Hematopoietic multipotent progenitor cell treated with erythropoietin and hydrocortisone succinate and interleukin-3 and kit ligand, for 17 days (in vitro differentiated cells): ENCODE measurements around the gene ASB6.
"Not testable (repeated sequence)": the region's sequence is repeated elsewhere in the genome, so short reads cannot be mapped to it uniquely, and the experiment has no call there.

Experiments used
- DNase-seq: peaks from one replicate; pipeline ENCODE4 v3.0.0-alpha.2; 2015; ENCODE audit warnings: low spot score

ASB6 gene

DNA sequence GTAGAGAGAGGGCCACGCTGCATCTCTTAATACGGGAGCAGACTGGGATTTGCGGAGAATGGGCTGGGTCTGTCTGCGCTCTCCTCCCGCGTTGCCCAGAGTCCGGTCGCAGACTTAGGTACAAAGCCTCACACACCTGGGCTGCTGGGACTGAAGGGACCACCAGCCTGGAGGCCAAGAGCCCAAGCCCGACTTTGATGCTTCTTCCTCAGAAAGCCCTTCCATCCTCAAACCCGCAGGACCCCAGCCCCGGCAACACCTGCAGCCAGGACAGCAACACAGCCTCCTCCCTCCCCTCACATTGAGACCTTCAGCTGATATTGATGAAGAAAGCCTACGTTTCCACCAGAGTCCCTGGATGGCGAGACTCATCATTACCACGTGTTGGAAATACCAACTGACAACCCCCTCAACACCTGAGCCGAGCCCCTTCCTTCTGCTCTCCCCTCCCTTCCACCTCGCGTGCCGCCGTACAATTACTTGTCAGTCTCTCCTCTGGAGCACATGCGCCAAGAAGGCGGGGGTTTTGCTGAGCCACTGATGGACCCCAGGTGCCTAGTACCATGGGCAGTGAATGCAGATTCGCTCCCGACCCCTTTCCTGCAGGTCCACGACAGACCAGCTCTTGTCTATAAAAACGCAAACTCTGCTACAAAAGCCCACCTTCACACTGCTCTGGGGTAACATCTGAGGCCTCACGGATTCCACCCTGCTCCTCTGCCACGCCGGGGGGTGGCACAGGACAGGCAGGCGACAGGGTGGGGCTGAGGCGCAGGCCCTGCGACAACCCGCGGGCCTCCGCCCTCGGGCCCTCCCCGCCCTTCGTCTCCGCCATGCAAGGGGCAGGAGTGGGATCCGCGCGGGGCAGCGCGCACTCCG lies 841 bp downstream of the ASB6 start:
- no peak for DNase-seq

DNA sequence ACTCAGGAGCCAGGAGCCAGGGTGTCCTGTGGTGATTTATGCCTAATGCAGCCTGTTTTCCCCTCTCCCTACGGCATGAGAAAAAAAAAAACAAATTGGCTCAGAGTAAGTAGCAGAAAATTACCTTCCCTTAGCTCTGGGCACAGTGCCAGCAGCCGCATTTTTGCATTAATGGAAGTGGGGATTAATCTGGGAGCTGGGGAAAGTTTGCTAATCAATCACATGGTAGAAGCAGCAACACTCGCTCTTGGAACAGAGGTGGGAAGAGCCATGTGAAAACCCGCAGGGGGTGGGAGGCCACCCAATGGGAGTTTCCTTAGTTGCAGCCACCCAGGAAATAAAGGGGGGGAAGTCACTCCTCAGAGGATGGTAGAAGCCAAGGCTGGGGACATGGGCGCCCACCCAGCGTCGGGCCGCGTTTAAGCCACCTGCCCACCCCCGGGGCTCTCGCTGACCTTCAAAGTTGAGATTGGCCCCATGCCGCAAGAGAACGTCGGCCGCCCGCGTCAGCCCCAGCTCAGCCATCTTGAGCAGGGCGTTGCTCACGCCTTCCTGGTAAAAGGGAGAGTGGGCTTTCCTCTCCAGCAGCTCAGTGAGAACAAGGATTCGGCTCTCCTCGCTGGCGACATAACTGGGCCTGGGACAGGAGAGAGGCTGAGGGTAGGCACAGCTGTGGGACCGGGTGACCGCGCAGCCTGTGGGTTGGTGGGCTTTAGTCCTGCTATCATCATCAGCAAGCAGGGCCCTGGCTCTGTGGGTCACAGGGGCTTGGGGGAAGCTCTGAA lies 1.7 kb downstream of the ASB6 start:
- no peak for DNase-seq

DNA sequence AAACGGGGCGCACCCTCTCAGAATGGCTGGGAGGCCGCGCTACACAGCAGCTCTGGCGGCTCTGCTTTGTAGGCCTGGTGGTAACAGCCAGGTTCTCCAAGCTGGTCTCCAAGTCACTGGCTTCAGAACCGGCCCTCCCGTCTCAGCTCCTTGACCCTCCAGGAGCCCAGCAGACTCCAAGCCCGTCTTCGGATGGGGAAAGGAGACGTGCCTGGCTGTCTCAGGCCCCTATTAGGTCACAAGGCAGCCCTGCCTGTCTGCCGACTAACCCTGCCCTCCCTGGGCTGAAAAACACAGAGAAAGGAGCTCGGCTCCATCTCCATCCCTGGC lies 2.2 kb downstream of the ASB6 start:
- DNase-seq, result no peak

DNA sequence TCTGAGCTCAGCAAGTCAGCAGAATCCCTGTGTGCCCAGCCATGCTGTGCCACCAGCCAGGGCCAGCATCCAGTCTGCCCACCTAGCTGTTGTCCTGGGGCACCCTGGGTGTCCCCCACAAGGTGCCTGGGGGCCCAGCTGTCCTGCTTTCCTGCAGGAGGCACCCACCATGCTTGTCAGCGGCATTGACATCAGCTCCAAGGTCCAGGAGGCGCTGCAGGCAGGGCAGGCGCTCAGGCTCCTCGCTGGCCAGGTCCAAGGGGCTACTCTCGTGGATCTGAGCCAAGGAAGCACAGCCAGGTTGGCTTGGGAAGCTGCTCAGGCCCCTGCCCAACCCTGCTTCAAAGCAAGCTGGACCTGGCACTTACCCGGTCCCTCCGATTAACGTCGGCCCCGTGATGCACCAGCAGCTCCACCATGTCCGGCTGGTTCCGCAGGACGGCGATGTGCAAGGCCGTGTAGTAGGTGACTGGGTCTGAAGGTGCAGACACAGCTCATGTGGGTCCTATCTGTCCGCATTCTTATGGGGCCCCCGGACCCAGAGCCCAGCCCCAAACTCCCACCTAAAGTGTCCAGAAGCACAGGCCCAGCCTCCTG lies 2.8 kb downstream of the ASB6 start:
- no peak for DNase-seq

DNA sequence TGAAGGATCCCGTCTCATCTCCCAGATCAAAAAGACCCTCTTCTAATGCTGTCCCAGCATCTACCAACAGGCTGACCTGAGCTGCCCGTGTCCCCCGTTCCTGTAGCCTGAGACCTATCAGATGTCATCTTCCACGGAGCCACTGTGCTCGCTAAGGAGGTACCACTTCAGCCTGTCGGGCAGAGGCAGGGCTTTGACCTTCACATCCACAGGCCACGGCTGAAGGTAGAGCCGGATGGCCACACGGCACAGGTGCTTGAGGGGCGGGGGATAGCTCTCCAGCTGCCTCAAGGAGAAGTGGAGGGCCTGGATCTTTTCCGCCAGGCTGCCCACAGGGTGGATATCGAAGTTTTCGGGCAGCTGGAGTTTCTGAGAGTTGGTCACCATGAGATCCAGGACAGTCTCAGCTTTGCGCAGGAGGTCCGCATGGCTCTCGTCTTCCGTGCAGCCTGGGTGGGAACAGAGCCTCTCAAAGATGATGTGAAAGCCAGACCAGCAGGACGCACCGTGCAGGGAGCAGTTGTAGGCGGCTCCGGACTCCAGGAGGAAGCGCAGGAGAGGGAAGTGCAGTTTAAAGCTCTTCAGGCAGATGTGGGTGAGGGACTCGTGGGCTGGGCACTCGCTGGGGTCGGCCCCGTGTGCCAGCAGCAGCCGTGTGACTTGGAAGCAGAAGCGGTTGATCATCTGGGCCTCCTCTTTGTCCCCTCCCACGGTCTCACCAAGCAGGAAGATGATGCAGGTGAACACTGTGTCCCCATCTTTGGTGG lies 4.1 kb downstream of the ASB6 start:
- DNase-seq, result no peak

DNA sequence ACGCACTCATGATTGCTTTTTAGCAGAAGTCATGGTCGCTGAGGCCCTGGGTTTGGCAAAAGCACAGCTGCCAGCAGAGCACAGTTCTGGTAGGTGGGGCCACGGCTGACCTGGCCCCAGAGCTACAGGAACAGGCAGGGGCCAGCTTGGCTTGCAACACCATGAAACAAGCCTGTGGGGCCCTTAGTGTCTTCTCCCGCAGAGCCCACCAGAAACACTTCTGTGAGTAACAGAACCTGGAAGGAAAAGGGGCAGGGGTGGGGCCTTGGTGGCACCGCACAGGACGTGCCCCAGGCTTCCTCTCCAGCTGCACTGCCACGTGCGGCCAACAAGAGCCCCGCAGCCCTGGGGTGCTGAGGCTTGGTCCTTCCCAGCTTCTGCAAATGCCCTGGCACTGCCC lies 4.8 kb downstream of the ASB6 start:
- DNase-seq, result no peak

DNA sequence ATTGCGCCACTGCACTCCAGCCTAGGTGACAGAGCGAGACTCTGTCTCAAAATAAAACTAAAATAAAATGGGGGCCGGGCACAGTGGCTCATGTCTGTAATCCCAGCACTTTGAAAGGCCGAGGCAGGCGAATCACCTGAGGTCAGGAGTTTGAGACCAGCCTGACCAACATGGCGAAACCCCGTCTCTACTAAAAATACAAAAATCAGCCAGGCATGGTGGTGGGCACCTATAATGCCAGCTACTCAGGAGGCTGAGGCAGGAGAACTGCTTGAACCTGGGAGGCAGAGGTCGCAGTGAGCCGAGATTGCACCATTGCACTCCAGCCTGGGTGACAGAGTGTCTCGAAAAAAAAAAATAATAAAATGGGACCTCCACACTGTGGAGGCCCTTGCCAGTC lies 5.6 kb downstream of the ASB6 start:
- DNase-seq, result not testable (repeated sequence)

DNA sequence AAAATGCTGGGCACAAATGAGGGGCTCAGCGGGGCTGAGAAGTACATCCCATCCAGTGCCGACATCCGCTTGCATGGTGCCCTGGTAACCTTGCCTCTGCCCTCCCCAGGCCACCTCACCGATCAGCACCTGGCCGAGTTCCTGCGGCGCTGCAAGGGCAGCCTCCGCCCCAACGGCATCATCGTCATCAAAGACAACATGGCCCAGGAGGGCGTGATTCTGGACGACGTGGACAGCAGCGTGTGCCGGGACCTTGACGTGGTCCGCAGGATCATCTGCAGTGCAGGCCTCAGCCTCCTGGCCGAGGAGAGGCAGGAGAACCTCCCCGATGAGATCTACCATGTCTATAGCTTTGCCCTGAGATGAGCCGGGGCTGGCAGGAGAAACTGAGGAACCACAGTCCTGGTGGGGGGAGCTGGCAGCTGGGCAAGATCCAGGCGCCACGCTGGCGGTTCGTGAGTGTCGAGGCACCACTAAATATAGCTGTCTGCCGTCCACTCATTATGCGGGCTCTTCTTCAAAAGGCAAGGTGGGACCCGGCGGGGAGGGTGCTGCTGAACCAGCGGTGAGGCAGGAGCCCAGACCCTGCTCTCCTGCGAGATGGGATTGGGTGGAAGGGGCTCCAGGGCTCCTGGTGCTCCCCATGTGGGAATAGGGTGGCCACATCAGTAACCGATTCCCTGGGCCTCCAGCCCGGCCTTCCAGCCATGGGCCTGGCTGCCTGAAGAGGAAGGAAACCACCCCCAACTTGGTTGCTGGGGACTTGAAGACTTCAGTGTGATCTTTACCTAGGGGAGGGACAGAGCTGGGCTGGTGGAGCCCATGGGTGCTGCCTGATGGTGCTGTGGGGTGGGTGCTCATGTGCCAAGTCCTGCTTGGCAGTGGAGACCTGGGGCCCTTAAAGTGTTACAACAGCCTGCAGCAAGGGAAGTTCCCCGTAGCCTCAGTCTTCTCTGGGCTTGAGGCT lies 6.6 kb downstream of the ASB6 start:
- DNase-seq, result no peak

DNA sequence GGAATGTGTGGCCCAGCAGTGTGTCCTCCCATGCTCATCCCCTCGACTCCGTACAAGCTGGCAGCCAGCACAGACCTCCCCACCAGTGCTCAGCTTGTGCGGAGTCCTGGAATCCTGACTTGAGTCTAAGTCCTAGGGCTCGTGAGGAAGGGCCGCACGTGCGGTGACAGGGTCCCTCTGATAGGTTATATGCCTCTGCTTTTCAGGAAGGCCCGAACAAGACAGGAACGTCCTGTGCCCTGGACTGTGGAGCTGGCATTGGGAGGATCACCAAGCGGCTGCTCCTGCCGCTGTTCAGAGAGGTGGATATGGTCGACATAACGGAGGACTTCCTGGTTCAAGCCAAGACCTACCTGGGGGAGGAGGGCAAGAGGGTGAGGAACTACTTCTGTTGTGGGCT lies 8.1 kb downstream of the ASB6 start:
- DNase-seq, result no peak

DNA sequence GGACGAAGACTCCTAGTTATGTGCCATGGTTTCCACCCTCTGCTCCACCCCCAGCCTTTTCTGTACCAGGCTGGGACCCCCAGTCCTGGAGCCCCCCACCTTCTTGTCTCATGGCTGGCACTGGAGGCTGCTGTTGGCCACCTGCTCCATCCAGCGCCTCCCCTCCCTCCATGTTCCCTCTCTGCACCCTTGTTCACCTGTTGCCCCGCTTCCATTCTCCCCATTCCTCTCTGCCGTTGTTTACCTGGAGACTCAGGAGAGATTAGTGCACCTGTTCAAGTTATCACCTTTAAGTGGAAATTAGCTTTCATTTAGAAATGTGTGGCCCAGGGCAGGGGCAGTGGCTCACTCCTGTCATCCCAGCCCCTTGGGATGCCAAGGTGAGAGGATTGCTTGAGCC lies 8.7 kb downstream of the ASB6 start:
- no peak for DNase-seq

DNA sequence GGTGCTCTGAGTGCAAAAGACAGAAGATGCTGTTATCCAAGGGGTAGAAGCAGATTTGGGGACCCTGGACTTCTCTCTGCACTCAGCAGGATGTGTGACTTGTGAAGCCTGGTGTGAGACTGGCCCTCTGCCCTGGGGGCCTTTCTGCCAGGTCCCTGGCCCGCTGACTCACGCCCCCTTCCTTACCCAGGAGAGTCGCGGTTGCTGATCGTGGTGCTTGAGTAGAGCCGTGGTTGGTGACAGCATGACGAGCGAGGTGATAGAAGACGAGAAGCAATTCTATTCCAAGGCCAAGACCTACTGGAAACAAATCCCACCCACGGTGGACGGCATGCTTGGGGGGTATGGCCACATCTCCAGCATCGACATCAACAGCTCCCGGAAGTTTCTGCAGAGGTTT lies 9.5 kb downstream of the ASB6 start:
- no peak for DNase-seq

DNA sequence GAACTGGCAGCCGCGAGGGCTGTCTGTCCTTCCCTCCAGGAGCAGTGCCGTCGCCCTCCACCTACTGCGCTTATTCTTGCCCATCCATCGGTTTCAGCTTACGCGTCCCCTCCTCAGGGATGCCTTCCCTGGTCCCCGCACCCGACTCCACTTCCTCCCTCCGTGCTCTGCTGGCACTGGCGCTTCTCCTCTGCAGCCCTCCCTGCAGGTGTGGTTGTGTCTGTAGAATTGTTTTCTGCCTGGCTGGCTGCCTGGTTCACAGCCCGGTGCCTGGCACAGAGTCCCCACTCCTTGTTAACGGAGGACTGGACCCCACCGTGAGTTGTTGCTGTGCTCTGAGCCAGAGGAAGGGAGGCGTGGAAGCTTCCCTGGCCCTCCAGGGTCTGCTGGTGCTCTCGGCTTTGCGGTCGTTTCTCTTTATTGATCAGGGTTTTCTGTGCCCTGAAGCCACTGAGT lies 10.2 kb downstream of the ASB6 start:
- no peak for DNase-seq

DNA sequence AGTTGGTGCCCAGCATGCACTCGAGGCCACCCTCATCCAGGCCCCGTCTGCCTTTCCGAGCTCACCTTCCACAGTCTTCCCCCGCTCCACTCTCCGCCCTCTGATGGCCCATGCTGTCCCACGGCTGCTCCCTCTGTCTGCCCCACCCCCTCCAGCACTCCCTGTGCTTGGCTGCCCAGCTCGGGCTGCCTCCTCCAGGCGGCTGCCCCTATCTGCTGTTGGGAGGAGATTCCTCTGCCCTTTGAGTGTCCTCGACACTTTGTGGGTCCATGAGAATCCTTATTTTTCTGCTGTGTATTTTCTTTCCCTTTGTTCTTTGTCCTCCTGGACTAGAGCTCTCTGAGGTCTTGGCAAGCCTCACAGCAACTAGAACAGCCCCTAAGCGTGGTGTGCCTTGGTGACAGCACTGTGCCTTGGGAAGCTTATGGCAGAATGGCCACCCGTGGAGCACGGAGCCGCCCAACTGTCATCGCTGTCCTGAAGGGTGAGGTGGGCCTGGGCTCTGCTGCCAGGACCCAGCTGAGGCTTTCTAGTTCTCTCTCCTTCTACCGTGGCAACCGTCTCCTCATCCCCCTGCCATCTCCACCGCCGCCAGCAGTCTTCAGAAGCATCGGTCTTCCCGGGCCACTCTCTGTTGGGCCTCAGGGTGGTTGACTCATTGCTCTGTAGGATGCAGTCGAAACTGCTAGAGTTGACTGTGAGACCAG lies 10.8 kb downstream of the ASB6 start:
- no peak for DNase-seq

DNA sequence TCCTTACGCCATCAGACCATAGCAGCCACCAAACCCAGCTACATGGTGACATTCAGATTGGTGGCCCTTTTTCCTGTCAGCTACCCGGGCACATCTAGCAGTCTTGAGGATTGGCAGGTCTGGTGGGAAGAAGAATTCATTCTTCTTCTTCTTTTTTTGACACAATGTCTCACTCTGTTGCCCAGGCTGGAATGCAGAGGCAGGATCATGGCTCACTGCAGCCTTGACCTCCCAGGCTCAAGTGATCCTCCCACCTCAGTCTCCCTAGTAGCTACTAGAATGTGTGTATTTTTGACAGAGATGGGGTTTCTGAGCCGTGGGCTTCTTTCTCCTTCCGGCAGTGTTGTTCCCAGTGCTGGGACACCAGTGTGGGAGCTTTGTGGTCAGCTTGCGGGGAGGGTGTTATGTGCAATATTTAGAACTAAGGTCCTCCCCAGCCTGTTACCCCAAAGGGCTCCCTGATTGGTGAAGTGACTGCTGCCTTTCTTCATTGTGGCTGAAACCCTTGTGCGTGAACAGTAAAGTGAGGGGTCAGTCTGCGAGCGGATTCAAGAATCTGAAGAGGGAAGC lies 12.6 kb downstream of the ASB6 start:
- no peak for DNase-seq

DNA sequence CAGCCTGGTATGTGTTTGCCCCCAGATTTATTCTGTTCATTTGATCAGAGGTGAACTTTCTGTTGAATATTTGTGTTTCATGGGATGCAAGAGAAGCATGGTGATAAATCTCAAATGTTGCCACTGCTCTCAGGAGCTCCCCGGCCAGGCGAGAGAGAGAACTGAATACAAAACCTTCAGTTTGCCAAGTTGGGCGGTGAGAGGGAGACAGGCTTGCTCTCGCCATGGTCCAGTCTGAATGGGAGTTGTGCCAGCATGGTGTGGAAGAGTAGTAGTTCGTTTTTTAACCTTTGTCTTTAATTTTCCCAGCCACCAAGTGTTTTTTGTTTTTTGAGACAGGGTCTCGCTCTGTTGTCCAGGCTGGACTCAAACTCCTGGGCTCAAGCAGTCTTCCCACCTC lies 13.2 kb downstream of the ASB6 start:
- no peak for DNase-seq

DNA sequence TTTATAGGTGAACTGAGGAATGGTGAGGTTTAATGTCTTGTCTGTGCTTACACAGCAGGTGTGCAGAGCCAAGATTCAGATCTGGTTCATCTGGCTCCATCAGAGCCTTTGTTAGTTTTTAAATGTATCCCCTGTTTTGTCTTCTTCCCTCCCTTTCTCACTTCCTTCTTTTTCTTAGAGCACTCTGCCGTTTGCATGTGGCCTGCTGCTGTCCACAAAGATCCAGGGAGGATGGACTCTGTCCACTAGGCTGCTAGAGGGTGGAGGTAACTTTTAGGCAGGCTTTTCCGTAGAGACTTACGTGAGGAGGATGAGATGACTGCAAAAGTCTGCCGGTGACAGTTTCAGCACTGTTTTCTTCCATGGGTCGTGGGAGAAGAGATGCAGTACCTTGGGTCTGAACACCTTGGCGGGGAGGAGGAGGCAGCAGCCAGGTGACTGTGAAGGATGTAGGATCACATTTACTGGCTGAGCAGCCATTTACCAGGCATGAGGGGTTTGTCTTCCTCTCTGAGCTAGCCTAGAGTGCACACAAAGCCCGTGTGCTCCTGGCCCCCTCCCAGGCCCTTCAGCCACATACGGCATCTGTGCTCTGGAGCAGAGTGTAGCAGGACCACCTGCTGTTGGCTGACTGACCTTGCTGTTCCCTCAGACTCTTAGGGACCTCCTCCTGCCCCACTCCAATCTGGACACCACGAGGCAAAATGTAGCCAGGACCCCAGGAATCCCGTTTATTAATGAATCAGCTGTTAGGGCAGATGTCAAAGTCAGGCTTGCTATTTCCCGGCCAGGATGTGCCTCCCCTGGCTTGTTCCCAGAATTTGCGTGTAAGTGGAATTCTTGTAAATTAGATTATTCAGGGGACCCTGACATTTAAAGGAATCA lies 14.2 kb downstream of the ASB6 start:
- DNase-seq, result no peak

DNA sequence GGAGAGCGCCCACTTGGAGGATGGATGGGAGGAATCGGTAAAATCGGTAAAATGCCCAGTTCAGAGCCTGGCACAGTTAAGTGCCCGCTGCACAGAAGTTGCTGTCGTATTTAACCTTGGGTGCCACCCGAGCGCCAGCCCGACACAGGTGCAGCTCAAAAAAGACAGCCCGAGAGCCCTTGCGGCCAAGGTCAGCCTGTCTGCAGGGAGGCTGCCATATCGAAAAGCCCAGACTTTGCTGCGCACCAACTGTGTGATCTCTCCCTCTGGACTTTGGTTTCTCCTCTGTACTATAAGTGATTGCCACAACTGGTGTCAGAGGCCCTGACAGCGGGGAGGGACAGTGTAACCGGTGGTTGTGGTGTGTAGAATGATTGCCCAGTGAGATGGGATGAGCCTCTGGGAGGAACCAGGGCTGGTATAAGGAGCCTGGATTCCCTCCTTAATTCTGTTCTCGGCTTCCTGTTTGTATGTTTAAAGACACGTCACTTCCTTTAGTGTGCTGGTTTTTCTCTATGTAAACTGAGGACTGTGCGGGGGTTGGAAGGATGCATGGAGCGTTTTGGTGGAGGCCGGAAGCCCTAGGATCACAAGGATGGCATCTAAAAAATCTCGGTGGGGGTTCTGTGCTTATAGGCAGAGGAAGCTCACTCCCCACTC lies 15.2 kb downstream of the ASB6 start:
- DNase-seq, result peak; percentile 29

DNA sequence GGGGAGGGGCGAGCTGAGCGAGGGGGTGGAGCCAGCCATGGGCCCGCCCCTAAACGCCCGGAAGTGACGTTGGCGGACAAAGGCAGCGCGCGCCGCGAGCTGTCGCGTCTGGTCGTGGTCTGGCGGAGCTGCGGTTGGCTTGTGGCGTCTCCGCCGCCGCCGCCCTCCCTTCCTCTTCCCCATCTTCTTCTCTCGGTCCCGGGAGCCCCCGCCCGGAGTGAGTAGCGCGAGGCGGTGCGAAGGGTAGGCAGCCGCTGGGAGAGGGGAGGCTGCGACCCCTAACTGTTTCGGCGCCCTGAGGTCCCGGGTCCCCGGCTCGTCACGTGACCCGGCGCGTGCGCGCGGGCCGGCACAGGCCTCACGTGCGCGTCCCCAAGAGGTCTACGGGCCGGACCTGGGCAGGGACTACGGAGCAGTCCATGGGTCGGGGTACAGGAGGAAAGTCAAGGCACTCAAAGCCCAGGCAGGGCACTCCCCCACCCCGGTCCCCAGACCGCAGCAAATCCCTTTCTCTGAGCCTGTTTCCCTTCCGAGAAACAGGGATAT lies 15.8 kb downstream of the ASB6 start, which contains the start of gene NTMT1:
NTMT1 (plus strand) TSS at position 85 of the 546 bp plus-strand sequence. CDS start 6,541 bp downstream, outside the sequence.
- peak; percentile 85 for DNase-seq
